PFSK-1 (cell line): Measurements from ENCODE around the gene MTRF1L.

ENCODE experiments used
- POLR2AphosphoS5 ChIP-seq: IDR thresholded peaks from 2 replicates; pipeline ENCODE4 v1.6.1; 2012; ENCODE audit warnings: low read depth, mild to moderate bottlenecking, control low read depth, low read length, moderate library complexity
- REST ChIP-seq, 2 experiments: IDR thresholded peaks; 2 replicates each; pipeline versions ENCODE4 v1.6.1 to v1.8.0; 2011 to 2012; ENCODE audit warnings: low read depth in 2 of 2, low read length in 2 of 2, control low read depth in 1 of 2, inconsistent platforms in 1 of 2, mild to moderate bottlenecking in 1 of 2, moderate library complexity in 1 of 2; ENCODE audit not compliant: insufficient read depth in 1 of 2
- SIN3A ChIP-seq: IDR thresholded peaks from 2 replicates; pipeline ENCODE4 v1.6.1; 2012; ENCODE audit warnings: mild to moderate bottlenecking, low read length, moderate library complexity, borderline replicate concordance; ENCODE audit not compliant: insufficient read depth
- TAF1 ChIP-seq: IDR thresholded peaks from 2 replicates; pipeline ENCODE4 v1.6.1; 2012; ENCODE audit warnings: low read length, control low read depth, borderline replicate concordance; ENCODE audit not compliant: insufficient read depth

GRCh38 chr6:152984513-152984872 lies 18.0 kb downstream of the MTRF1L start:
- TF ChIP-seq POLR2AphosphoS5 (no peak), TAF1 (no peak), SIN3A (no peak), REST (IDR thresholded peaks at IDR 0.05; ENCODE audit: insufficient read depth in 1 of 2, low read depth in 2 of 2, low read length in 2 of 2) (no peak)
